ENCODE measurements around the gene TULP3.

- TF ChIP-seq, protein P1, sequence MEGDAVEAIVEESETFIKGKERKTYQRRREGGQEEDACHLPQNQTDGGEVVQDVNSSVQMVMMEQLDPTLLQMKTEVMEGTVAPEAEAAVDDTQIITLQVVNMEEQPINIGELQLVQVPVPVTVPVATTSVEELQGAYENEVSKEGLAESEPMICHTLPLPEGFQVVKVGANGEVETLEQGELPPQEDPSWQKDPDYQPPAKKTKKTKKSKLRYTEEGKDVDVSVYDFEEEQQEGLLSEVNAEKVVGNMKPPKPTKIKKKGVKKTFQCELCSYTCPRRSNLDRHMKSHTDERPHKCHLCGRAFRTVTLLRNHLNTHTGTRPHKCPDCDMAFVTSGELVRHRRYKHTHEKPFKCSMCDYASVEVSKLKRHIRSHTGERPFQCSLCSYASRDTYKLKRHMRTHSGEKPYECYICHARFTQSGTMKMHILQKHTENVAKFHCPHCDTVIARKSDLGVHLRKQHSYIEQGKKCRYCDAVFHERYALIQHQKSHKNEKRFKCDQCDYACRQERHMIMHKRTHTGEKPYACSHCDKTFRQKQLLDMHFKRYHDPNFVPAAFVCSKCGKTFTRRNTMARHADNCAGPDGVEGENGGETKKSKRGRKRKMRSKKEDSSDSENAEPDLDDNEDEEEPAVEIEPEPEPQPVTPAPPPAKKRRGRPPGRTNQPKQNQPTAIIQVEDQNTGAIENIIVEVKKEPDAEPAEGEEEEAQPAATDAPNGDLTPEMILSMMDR (IDR thresholded peaks at IDR 0.05), result no peak
- TF ChIP-seq POLR2AphosphoS5 (IDR thresholded peaks at IDR 0.05), result no peak
- no peak for TF ChIP-seq POLR2A (IDR thresholded peaks at IDR 0.05)
Observed at GRCh38 chr12:2960996-2961616, 70.4 kb downstream of the TULP3 start.
